Fibroblast of skin of left quadriceps (primary cell): ENCODE data around the gene CLP1.
"Not testable (repeated sequence)": the region's sequence is repeated elsewhere in the genome, so short reads cannot be mapped to it uniquely, and the experiment has no call there.

Experiments used
- DNase-seq, 2 experiments: peaks; one replicate each; pipeline ENCODE4 v3.0.0-alpha.2; 2013; ENCODE audit warnings: low read depth in 2 of 2

CLP1 gene

GRCh38 chr11:57640068-57640800 is 17.3 kb upstream of the CLP1 start:
- no peak for DNase-seq

- DNase-seq = no peak
Observed at GRCh38 chr11:57641011-57641807, 16.4 kb upstream of the CLP1 start.

- DNase-seq = no peak
Observed at GRCh38 chr11:57643802-57644201, 13.8 kb upstream of the CLP1 start.

- DNase-seq = no peak
Observed at GRCh38 chr11:57644748-57645688, 12.5 kb upstream of the CLP1 start.

GRCh38 chr11:57645689-57646085 is 11.9 kb upstream of the CLP1 start:
- DNase-seq = no peak

GRCh38 chr11:57646194-57646798 is 11.3 kb upstream of the CLP1 start:
- no peak for DNase-seq

GRCh38 chr11:57646799-57647303 is 10.7 kb upstream of the CLP1 start:
- DNase-seq = no peak

GRCh38 chr11:57647372-57647771 is 10.2 kb upstream of the CLP1 start:
- DNase-seq = no peak

- DNase-seq = no peak
Observed at GRCh38 chr11:57647960-57648800, 9.4 kb upstream of the CLP1 start.

- no peak for DNase-seq
Observed at GRCh38 chr11:57648801-57649735, 8.5 kb upstream of the CLP1 start.

- peak; percentile 62 to 67 for DNase-seq
Observed at GRCh38 chr11:57649826-57650738, 7.5 kb upstream of the CLP1 start, which contains the start of gene YPEL4. TSS of gene YPEL4 (minus strand) at chr11:57649912. CDS start at chr11:57647107, 2,805 bp downstream.

GRCh38 chr11:57650739-57651090 is 6.8 kb upstream of the CLP1 start:
- DNase-seq = no peak

- no peak for DNase-seq
Observed at GRCh38 chr11:57651408-57651807, 6.2 kb upstream of the CLP1 start.

- DNase-seq = not testable (repeated sequence)
Observed at GRCh38 chr11:57652230-57652629, 5.3 kb upstream of the CLP1 start.

- no peak for DNase-seq
Observed at GRCh38 chr11:57652662-57653061, 4.9 kb upstream of the CLP1 start.

- no peak for DNase-seq
Observed at GRCh38 chr11:57653163-57653562, 4.4 kb upstream of the CLP1 start.

GRCh38 chr11:57656885-57657193 is 723 bp upstream of the CLP1 start:
- DNase-seq = no peak

- DNase-seq = no peak
Observed at GRCh38 chr11:57658023-57658361, 430 bp downstream of the CLP1 start.

GRCh38 chr11:57659669-57660068 is 2.1 kb downstream of the CLP1 start:
- DNase-seq = no peak
